ENCODE results near the gene ZNF511.

GRCh38 chr10:133275684-133276092 lies 33.0 kb upstream of the ZNF511 start:
- TF ChIP-seq, protein P1, sequence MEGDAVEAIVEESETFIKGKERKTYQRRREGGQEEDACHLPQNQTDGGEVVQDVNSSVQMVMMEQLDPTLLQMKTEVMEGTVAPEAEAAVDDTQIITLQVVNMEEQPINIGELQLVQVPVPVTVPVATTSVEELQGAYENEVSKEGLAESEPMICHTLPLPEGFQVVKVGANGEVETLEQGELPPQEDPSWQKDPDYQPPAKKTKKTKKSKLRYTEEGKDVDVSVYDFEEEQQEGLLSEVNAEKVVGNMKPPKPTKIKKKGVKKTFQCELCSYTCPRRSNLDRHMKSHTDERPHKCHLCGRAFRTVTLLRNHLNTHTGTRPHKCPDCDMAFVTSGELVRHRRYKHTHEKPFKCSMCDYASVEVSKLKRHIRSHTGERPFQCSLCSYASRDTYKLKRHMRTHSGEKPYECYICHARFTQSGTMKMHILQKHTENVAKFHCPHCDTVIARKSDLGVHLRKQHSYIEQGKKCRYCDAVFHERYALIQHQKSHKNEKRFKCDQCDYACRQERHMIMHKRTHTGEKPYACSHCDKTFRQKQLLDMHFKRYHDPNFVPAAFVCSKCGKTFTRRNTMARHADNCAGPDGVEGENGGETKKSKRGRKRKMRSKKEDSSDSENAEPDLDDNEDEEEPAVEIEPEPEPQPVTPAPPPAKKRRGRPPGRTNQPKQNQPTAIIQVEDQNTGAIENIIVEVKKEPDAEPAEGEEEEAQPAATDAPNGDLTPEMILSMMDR (IDR thresholded peaks at IDR 0.05), result no peak
- no peak for TF ChIP-seq POLR2A (IDR thresholded peaks at IDR 0.05)
